ENCODE data around the gene TSEN2.

DNA sequence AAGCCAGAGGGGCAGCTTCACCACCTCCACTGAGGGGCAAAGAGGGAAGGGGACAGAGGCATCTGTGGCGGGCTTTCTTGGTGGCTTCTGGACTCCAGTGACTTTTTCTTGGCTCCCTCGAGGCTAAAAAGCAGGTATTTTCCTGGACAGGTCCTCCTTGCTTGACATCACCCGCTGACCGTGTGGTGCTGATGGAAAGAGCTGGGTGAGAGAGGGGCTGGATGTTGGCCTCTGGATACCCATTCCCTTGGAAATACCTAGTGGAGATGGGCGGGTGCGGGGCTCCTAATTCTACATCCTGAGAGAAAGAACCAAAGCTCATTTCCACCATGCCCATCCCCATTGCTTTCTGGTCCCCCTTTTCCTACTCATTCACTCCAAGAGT, 47.1 kb upstream of the TSEN2 start:
- TF ChIP-seq, protein P1, sequence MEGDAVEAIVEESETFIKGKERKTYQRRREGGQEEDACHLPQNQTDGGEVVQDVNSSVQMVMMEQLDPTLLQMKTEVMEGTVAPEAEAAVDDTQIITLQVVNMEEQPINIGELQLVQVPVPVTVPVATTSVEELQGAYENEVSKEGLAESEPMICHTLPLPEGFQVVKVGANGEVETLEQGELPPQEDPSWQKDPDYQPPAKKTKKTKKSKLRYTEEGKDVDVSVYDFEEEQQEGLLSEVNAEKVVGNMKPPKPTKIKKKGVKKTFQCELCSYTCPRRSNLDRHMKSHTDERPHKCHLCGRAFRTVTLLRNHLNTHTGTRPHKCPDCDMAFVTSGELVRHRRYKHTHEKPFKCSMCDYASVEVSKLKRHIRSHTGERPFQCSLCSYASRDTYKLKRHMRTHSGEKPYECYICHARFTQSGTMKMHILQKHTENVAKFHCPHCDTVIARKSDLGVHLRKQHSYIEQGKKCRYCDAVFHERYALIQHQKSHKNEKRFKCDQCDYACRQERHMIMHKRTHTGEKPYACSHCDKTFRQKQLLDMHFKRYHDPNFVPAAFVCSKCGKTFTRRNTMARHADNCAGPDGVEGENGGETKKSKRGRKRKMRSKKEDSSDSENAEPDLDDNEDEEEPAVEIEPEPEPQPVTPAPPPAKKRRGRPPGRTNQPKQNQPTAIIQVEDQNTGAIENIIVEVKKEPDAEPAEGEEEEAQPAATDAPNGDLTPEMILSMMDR (IDR thresholded peaks at IDR 0.05 in 2 of 3, conservative IDR thresholded peaks at IDR 0.05 in 1 of 3; ENCODE audit: borderline replicate concordance in 1 of 3, insufficient read depth in 1 of 3, low read depth in 2 of 3, low read length in 2 of 3): no peak
- TF ChIP-seq POLR2A (IDR thresholded peaks at IDR 0.05; ENCODE audit: borderline replicate concordance, extremely low read depth, insufficient read depth, insufficient read length) (no peak), EZH2 (IDR thresholded peaks at IDR 0.05) (no peak)

All from HCT116 (cell line).